Measurements from ENCODE around the gene SNTG2.

DNA sequence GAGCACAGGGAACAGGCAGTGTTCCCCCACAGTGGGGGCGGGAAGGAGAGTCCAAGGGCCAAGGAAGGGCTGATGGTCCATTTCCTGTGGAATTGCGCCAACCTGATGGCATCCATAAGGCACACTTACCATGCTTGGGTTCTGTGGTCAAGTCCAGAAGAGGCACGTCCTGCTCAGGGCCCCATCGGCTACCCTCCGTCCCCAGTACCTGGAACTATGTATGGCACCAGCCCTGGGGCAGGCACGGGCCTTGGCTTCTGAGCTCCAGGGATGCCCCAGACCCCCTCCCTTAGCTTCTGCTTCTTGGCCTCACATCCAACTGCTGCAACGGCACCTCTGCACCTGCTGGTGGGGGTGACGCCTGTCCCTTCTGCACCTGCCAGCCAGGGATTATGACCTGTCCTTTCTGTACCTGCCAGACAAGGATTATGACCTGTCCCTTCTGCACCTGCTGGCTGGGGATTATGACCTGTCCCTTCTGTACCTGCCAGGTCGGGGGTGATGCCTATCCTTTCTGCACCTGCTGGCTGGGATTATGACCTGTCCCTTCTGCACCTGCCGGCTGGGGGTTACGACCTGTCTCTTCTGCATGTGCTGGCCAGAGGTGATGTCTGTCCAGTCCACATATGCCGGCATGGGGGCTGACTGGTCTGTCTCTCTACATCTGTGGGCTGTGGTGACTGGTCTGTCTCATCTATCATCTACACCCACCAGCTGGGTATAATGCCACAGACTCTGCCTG lies 45.4 kb upstream of the SNTG2 start:
- TF ChIP-seq, protein P1, sequence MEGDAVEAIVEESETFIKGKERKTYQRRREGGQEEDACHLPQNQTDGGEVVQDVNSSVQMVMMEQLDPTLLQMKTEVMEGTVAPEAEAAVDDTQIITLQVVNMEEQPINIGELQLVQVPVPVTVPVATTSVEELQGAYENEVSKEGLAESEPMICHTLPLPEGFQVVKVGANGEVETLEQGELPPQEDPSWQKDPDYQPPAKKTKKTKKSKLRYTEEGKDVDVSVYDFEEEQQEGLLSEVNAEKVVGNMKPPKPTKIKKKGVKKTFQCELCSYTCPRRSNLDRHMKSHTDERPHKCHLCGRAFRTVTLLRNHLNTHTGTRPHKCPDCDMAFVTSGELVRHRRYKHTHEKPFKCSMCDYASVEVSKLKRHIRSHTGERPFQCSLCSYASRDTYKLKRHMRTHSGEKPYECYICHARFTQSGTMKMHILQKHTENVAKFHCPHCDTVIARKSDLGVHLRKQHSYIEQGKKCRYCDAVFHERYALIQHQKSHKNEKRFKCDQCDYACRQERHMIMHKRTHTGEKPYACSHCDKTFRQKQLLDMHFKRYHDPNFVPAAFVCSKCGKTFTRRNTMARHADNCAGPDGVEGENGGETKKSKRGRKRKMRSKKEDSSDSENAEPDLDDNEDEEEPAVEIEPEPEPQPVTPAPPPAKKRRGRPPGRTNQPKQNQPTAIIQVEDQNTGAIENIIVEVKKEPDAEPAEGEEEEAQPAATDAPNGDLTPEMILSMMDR (IDR thresholded peaks at IDR 0.05) = no peak
- TF ChIP-seq POLR2A (IDR thresholded peaks at IDR 0.05) = no peak
